Neutrophil (primary cell): ENCODE data around the gene ARSH.
"Not testable (repeated sequence)": the region's sequence is repeated elsewhere in the genome, so short reads cannot be mapped to it uniquely, and the experiment has no call there.

Experiments used
- H3K27ac ChIP-seq: fragments of 200-600 bp; sonication (generic); 2 replicates; pipeline ENCODE4 v1.5.1; 2016; ENCODE audit warnings: mild to moderate bottlenecking, moderate library complexity
- H3K27me3 ChIP-seq: fragments of 200-600 bp; sonication (generic); 2 replicates; pipeline ENCODE4 v1.6.0; 2016; ENCODE audit warnings: mild to moderate bottlenecking
- H3K36me3 ChIP-seq: fragments of 200-600 bp; sonication (generic); 2 replicates; pipeline ENCODE4 v1.5.1; 2017
- H3K4me1 ChIP-seq, 2 experiments: fragments of 200-600 bp in 1 of 2; sonication (generic) in 1 of 2; 1 replicate in 1 of 2; 2 replicates in 1 of 2; pipeline versions ENCODE4 v1.5.1 to v1.6.1; 2013 to 2016; ENCODE audit warnings: low read depth in 1 of 2, low read length in 1 of 2, mild to moderate bottlenecking in 1 of 2, moderate library complexity in 1 of 2; ENCODE audit not compliant: control insufficient read depth in 1 of 2, insufficient read depth in 1 of 2
- H3K4me3 ChIP-seq, 2 experiments: fragments of 200-600 bp in 1 of 2; sonication (generic) in 1 of 2; 1 replicate in 1 of 2; 2 replicates in 1 of 2; pipeline ENCODE4 v1.5.1; 2013 to 2016; ENCODE audit warnings: low read depth in 1 of 2, low read length in 1 of 2, mild to moderate bottlenecking in 1 of 2, moderate library complexity in 1 of 2
- H3K9me3 ChIP-seq: fragments of 200-600 bp; sonication (generic); 2 replicates; pipeline ENCODE4 v1.5.1; 2016
- CTCF ChIP-seq: fragments of 200-600 bp; sonication (generic); IDR thresholded peaks from 2 replicates; pipeline ENCODE4 v1.5.1; 2016; ENCODE audit warnings: antibody characterized with exemption

Gene ARSH

GRCh38 chrX:3006495-3006894 lies at the start of gene ARSH:
TSS of gene ARSH (plus strand) at chrX:3006546. CDS start at chrX:3006613, 67 bp downstream.
- Histone ChIP-seq H3K27me3 (no peaks in the 10 kb centered on the region), H3K4me3 (no peak within 1 kb of the TSS), H3K4me1 (no peaks in the 10 kb centered on the region), H3K27ac (no peak within 1 kb of the TSS), H3K36me3 (no peaks in the 10 kb centered on the region), H3K9me3 (no peaks in the 10 kb centered on the region)
- no peak for TF ChIP-seq CTCF

- TF ChIP-seq CTCF: no peak
- H3K27ac ChIP-seq: no peak overlapping the region
- no peaks in the 10 kb centered on the region for H3K9me3 ChIP-seq
- H3K4me3 ChIP-seq: no peak overlapping the region
- no peaks in the 10 kb centered on the region for H3K27me3 ChIP-seq
- H3K36me3 ChIP-seq: no peaks in the 10 kb centered on the region
- no peaks in the 10 kb centered on the region for H3K4me1 ChIP-seq
Measured at GRCh38 chrX:2958199-2958598, 48.1 kb upstream of the ARSH start.

- no peaks in the 10 kb centered on the region for H3K9me3 ChIP-seq
- no peak for TF ChIP-seq CTCF
- no peak overlapping the region for H3K4me3 ChIP-seq
- no peaks in the 10 kb centered on the region for H3K27me3 ChIP-seq
- no peaks in the 10 kb centered on the region for H3K4me1 ChIP-seq
- no peak overlapping the region for H3K27ac ChIP-seq
- no peaks in the 10 kb centered on the region for H3K36me3 ChIP-seq
Measured at GRCh38 chrX:2960861-2961515, 45.4 kb upstream of the ARSH start.

GRCh38 chrX:2962381-2962780 lies 44.0 kb upstream of the ARSH start:
- H3K36me3 ChIP-seq: no peaks in the 10 kb centered on the region
- H3K4me3 ChIP-seq: no peak overlapping the region
- H3K4me1 ChIP-seq: no peaks in the 10 kb centered on the region
- no peaks in the 10 kb centered on the region for H3K9me3 ChIP-seq
- no peak overlapping the region for H3K27ac ChIP-seq
- no peak for TF ChIP-seq CTCF
- H3K27me3 ChIP-seq: no peaks in the 10 kb centered on the region

GRCh38 chrX:2963449-2963848 lies 42.9 kb upstream of the ARSH start:
- not testable (repeated sequence) for H3K4me1 ChIP-seq, H3K4me3 ChIP-seq, H3K36me3 ChIP-seq, H3K27ac ChIP-seq, H3K9me3 ChIP-seq, H3K27me3 ChIP-seq

- not testable (repeated sequence) for H3K36me3 ChIP-seq, H3K4me3 ChIP-seq, H3K9me3 ChIP-seq, H3K4me1 ChIP-seq, H3K27me3 ChIP-seq, H3K27ac ChIP-seq
Measured at GRCh38 chrX:2963992-2964794, 42.2 kb upstream of the ARSH start.
